Activated CD4-positive, alpha-beta T cell treated with anti-CD3 and anti-CD28 coated beads, Interleukin-2, amount 50 U/mL, for 16 hours (primary cell): ENCODE measurements around the gene IL7R.

Experiments
- DNase-seq: peaks from one replicate; pipeline ENCODE4 v3.0.0-alpha.2; 2020

Gene IL7R

GRCh38 chr5:35856765-35857351 lies at the start of gene IL7R:
Gene IL7R (plus strand): TSS chr5:35856891. CDS start chr5:35856978, 87 bp downstream.
- peak; percentile 93 for DNase-seq

GRCh38 chr5:35810601-35811000 lies 46.1 kb upstream of the IL7R start:
- peak; percentile 49 for DNase-seq

GRCh38 chr5:35811108-35811741 lies 45.5 kb upstream of the IL7R start:
- DNase-seq = peak; percentile 91

- DNase-seq = no peak
Measured at GRCh38 chr5:35813521-35813920, 43.2 kb upstream of the IL7R start.

GRCh38 chr5:35815089-35815936 lies 41.4 kb upstream of the IL7R start:
- DNase-seq = peak; percentile 74

- DNase-seq = peak; percentile 56
Measured at GRCh38 chr5:35816881-35817521, 39.7 kb upstream of the IL7R start.

GRCh38 chr5:35819026-35819425 lies 37.7 kb upstream of the IL7R start:
- no peak for DNase-seq

GRCh38 chr5:35819668-35820067 lies 37.0 kb upstream of the IL7R start:
- no peak for DNase-seq

GRCh38 chr5:35820735-35821134 lies 36.0 kb upstream of the IL7R start:
- DNase-seq = no peak

- peak; percentile 86 for DNase-seq
Measured at GRCh38 chr5:35821513-35821912, 35.2 kb upstream of the IL7R start.

- peak; percentile 69 for DNase-seq
Measured at GRCh38 chr5:35822511-35822910, 34.2 kb upstream of the IL7R start.

- no peak for DNase-seq
Measured at GRCh38 chr5:35823347-35824098, 33.2 kb upstream of the IL7R start.

GRCh38 chr5:35826056-35826455 lies 30.6 kb upstream of the IL7R start:
- DNase-seq = peak; percentile 72

- DNase-seq = peak; percentile 55
Measured at GRCh38 chr5:35826554-35826953, 30.1 kb upstream of the IL7R start.

- DNase-seq = no peak
Measured at GRCh38 chr5:35828082-35828598, 28.6 kb upstream of the IL7R start.

- no peak for DNase-seq
Measured at GRCh38 chr5:35830587-35830986, 26.1 kb upstream of the IL7R start.

GRCh38 chr5:35832762-35833161 lies 23.9 kb upstream of the IL7R start:
- DNase-seq = peak; percentile 85

GRCh38 chr5:35833224-35833623 lies 23.5 kb upstream of the IL7R start:
- DNase-seq = peak; percentile 74

GRCh38 chr5:35835796-35836742 lies 20.6 kb upstream of the IL7R start:
- DNase-seq = peak; percentile 88

- DNase-seq = no peak
Measured at GRCh38 chr5:35838370-35839042, 18.2 kb upstream of the IL7R start.

- DNase-seq = no peak
Measured at GRCh38 chr5:35842856-35843255, 13.8 kb upstream of the IL7R start.
